Fibroblast of mammary gland (primary cell): ENCODE data around the gene ITGB2.

ENCODE experiments used
- DNase-seq: peaks from one replicate; pipeline ENCODE4 v3.0.0-alpha.2; 2010; ENCODE audit warnings: low read depth
- H3K4me3 ChIP-seq: 2 replicates; pipeline ENCODE4 v1.5.1; 2011; ENCODE audit warnings: low read depth, mild to moderate bottlenecking, low read length, moderate library complexity; ENCODE audit not compliant: control insufficient read depth
- TF ChIP-seq, protein P1 (sequence below): conservative IDR thresholded peaks from 2 replicates; pipeline ENCODE4 v1.5.1; 2011; ENCODE audit warnings: low read depth, low read length, inconsistent platforms; ENCODE audit not compliant: control insufficient read depth, insufficient read depth

ITGB2 gene

DNA sequence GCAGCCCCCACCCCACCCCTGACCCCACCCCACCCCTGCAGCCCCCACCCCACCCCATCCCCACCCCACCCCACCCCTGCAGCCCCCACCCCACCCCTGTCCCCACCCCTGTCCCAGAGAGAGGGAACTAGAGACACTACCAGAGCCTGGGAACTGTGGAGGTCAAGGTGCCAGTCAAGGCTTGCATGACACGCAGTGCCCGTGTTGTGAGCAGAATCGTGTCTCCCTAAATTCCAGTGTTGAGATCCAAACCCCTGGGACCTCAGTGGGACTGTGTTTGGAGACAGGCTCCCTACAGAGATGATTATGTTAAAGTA, 84.4 kb downstream of the ITGB2 start:
- TF ChIP-seq, protein P1, sequence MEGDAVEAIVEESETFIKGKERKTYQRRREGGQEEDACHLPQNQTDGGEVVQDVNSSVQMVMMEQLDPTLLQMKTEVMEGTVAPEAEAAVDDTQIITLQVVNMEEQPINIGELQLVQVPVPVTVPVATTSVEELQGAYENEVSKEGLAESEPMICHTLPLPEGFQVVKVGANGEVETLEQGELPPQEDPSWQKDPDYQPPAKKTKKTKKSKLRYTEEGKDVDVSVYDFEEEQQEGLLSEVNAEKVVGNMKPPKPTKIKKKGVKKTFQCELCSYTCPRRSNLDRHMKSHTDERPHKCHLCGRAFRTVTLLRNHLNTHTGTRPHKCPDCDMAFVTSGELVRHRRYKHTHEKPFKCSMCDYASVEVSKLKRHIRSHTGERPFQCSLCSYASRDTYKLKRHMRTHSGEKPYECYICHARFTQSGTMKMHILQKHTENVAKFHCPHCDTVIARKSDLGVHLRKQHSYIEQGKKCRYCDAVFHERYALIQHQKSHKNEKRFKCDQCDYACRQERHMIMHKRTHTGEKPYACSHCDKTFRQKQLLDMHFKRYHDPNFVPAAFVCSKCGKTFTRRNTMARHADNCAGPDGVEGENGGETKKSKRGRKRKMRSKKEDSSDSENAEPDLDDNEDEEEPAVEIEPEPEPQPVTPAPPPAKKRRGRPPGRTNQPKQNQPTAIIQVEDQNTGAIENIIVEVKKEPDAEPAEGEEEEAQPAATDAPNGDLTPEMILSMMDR: no peak
- DNase-seq: no peak
- no peak overlapping the region for H3K4me3 ChIP-seq
